GM19452 (cell line): Measurements from ENCODE around the gene VAMP2.

Experiments
- ATAC-seq: cut with Tn5 transposase; IDR thresholded peaks from one replicate; pipeline ENCODE4 v1.9.1; 2021; ENCODE audit not compliant: unreplicated experiment

The VAMP2 gene

GRCh38 chr17:8162233-8162996 is at the start of gene VAMP2:
TSS of gene VAMP2 (minus strand) at chr17:8162948. CDS start at chr17:8162879, 69 bp downstream.
- no peak for ATAC-seq

GRCh38 chr17:8210761-8211458 is 48.2 kb upstream of the VAMP2 start:
- ATAC-seq: no peak

GRCh38 chr17:8209907-8210760 is 47.4 kb upstream of the VAMP2 start, which contains the start of gene AURKB:
TSS of gene AURKB (minus strand) at chr17:8210575. CDS start at chr17:8210224, 351 bp downstream.
- ATAC-seq: peak; percentile 84

DNA sequence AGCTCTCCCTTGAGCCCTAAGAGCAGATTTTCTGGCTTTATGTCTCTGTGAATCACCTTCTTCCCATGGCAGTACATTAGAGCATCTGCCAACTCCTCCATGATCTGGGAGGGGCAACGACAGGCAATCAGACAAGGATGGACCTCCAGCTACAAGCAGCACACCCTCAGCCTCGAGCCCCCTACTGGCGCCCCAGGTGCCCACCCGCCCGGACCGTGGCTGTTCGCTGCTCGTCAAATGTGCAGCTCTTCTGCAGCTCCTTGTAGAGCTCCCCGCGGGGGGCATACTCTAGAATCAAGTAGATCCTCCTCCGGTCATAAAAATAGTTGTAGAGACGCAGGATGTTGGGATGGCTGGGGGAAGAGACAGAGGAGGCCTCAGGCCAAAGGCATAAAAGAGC is 43.8 kb upstream of the VAMP2 start:
- no peak for ATAC-seq

GRCh38 chr17:8204761-8205555 is 42.2 kb upstream of the VAMP2 start:
- no peak for ATAC-seq

GRCh38 chr17:8192070-8192815 is 29.5 kb upstream of the VAMP2 start:
- ATAC-seq: no peak

GRCh38 chr17:8190506-8190905 is 27.8 kb upstream of the VAMP2 start:
- ATAC-seq: no peak

- peak; percentile 38 for ATAC-seq
Measured at GRCh38 chr17:8189711-8190477, 27.1 kb upstream of the VAMP2 start, which contains the start of gene BORCS6. TSS of gene BORCS6 (minus strand) at chr17:8190180. CDS start at chr17:8190140, 40 bp downstream.

- peak; percentile 0 for ATAC-seq
Measured at GRCh38 chr17:8189041-8189710, 26.4 kb upstream of the VAMP2 start.

DNA sequence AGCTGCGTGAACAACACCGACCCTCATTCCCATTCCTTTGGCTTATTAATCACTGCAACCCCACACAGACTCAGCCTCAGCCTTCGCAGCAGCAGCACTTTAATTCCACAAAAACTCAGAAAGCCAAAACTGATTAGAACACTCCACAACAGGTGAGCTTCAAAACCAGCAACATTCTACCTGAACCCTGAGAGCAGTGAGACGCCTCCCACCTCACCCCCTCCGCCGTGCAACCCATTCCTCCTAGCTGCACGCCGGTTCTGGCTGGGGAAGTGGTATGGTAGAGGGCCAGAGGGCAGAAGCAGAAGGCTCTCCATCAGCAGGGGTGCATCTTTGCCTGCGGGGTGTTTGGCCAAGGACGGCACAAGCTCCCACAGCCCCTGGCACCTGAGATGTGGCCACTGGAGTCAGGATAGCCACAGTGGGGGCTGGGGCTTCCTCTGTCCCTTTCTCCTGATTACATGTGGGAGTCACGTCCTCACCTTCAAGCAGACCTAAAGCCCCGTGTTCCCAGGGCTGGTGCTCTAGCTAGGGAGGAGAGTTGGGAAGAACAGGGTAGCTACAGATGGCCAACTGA is 25.6 kb upstream of the VAMP2 start:
- no peak for ATAC-seq

DNA sequence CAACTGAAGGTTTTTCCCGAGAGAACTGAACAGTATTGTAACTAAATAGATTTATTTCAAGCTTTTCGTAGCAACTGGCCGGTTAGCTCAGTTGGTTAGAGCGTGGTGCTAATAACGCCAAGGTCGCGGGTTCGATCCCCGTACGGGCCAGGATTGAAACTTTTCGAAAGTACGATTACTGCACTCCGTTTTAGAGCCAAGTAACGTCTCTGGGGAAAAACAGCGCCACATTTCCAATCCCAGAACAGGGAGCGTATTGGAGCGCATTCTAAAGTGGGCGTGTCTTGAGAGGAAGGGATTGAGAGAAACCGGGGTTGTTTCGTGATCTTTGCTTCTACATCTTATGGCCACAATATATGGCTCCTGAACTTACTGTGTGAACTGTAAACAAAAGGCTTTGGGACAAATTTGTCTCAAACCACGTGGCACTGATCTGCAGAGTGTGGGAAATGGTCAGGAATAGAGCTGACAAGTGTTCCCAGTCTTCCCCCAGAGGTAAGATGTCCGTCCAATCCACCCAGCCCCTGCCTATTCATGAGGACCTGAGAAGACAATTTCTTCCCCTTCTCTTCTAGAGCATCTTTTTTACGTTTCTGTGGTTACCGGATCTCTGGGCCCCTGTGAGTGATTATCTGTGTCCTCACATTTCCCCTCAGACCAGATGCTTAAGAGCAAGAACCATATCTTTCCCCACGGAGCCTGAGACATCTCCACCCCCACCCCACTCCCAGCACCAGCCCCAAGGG is 24.9 kb upstream of the VAMP2 start:
- peak; percentile 28 for ATAC-seq

- peak; percentile 27 for ATAC-seq
Measured at GRCh38 chr17:8186787-8187516, 24.2 kb upstream of the VAMP2 start.

DNA sequence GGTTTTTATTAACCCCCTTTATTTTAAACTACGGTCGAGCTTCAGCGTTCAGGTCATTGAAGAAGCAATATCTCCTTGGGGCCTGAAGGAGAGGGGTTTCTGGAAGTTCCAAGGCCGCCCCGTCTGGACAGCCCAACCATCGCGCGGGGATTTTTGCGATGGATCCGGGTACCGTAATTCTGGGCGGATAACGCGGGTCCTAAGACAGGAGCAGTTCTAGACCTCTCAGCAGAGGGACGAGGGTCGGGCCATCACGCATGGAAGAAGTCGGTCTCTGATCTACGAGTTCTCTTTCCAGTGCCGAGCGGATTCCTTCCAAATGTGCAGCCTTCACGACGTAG is 23.7 kb upstream of the VAMP2 start:
- no peak for ATAC-seq

DNA sequence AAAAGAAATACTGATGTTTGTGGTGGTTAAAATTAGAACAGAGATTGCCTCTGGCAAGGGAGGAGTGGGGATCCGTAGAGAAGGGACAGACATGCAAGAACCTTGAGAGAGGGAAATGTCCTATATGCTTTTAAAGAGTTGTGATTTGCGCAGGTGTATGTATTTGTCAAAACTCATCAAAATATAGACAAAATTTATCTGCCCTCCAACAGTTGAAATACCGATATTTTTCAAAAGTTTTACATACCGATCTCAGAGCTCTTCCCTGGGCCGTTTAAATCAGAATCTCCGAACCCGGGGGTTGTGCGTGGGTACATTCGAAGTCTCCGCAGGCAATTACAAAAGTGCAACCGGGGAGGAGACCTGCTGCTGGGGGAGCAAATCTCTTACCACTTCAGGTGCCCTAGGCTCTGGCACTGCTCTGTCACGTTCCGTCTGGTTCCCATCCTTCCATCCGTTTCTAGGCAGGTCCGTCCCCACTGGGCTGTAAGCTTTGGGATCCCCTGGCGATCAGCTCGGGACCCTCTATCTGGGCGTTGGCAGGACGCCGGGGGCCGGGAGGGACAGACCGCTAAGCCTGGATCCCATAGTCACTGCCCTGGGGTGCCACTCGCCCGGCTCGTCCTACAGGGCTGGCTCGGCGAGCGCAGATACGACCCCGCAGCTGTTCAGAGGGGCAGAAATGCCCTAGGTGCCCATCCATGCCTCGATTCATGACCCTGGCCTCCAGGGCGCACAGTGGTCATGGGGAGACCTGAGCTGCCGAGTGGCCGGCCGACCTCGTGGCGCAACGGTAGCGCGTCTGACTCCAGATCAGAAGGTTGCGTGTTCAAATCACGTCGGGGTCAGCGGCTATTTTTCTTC is 23.1 kb upstream of the VAMP2 start:
- no peak for ATAC-seq

DNA sequence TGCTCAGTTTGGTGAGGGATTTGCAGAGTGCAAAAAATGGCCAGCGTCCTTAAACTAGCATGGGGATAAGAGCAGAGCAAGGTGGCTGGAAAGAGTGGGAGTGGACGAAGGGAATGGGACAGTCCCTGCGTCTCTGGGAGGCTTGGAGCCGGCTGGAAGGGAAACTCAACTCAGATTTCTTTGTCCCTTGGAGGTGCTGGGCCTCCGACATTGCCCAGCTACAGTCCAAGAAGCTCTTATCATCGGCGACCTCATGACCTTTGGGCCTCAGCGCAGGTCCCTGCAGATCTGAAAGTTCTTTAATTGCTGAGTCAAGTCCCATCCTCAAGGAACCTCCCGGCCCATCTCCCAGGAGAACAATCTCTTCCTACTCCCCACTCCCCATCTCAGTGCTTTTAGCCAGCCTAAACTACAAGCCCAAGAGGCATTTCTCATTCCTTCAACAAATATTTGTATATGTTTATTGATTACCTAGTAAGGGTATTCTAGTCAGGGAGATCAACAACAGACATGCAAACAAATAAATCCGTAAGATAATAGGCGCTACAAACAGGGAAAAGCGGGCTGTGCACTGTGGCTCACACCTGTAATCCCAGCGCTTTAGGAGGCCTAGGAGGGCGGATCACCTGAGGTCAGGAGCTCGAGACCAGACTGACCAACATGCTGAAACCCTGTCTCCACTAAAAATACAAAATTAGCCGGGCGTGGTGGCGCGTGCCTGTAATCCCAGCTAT is 14.4 kb upstream of the VAMP2 start:
- ATAC-seq: no peak
